ENCODE measurements around the gene TBC1D10A. TPM values are rescaled to one million over a fixed set of nuclear protein-coding genes. Genes with fewer than 3 reads are reported as not detected.

The TBC1D10A gene
- polyA plus RNA-seq, 1 of the 3 experiments (the other 2 are of a cell fraction): 15.3 TPM

DNA sequence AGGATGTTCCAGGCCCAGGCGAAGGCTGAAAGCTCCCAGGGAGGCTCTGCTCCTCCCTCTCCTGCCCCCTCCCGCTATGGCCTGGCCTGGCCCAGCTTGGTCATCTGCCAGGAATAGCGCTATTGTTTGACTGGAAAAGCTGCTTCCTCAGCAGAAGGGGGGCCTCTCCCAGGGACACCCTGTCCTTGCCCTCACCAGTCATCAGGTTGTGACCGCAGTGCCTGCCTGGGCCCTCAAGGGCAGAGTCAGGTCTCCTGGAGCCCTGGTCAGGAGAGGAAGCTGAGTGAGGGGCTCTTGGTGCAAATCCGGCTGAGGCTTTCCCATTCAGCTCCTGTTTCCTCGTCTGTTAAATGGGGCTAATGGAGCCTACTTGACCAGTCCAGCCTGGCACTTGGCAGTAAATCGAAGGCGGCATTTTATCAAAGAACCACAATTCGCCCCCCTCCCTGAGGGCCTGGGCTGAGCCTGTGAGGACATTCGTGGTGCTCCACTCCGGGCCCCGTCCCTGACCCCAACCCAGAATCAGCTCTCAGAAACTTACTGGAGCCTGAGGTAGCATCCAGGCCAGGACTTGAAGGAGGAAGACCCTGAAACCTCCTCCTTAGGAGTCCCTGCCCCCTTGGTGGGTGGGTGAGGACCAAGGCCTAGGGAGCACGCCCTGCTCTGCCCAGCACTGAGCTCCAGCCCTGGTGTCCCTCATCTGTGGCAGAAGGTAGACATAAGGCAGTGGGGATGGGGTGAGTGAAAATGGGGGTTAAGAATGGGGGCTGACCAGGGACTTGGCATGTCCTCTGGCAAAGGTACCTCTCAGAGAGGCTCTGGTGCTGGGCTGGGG, 35.5 kb downstream of the TBC1D10A start:
- Histone ChIP-seq H3K9ac (no peak overlapping the region), H2AFZ (ENCODE audit: low read depth) (no peak overlapping the region), H3K36me3 (replicated peaks in 1 of 2; ENCODE audit: control insufficient read depth in 1 of 2, insufficient read depth in 2 of 2, low read length in 1 of 2) (peaks cover 0 to 37% of the 10 kb centered on the region in 2 experiments), H3K9me3 (no peaks in the 10 kb centered on the region), H4K20me1 (ENCODE audit: insufficient read depth) (peaks cover 4% of the 10 kb centered on the region; the same call in 1 of the 2 replicates), H3K4me3 (ENCODE audit: low read depth in 2 of 2, low read length in 1 of 2) (no peak overlapping the region), H3K79me2 (ENCODE audit: insufficient read depth) (no peaks in the 10 kb centered on the region), H3K27ac (ENCODE audit: low read depth in 2 of 2, low read length in 1 of 2) (peak overlapping the region; percentile 39 to 69), H3K27me3 (ENCODE audit: insufficient read depth) (no peaks in the 10 kb centered on the region), H3F3A (replicated peaks; ENCODE audit: insufficient read depth) (peaks cover 17% of the 10 kb centered on the region), H3K4me2 (no peak overlapping the region), H3K9me2 (no peaks in the 10 kb centered on the region), H3K4me1 (ENCODE audit: control insufficient read depth in 1 of 2, insufficient read depth in 2 of 2, low read depth in 1 of 2, low read length in 1 of 2) (peaks cover 16 to 30% of the 10 kb centered on the region in 2 experiments; a peak in 2 of 4 replicates)
- ChIA-PET POLR2A (interaction anchor here (0.7 to 3.5 kb wide), 6 partner anchors 10 to 96 kb away, joined by 3 to 10 read pairs (median 4); partner anchors contain the start of genes CCDC157, RNF215, SF3A1 and TBC1D10A), CTCF (interaction anchor here (0.7 to 12.9 kb wide), 6 partner anchors 11 to 186 kb away, joined by 3 to 228 read pairs (median 17); partner anchors contain the start of genes RNF215 and SEC14L2)
- WGBS (ENCODE audit: low lambda C conversion rate): 75% methylated on average over 9 of the region's 13 CpGs
- TF ChIP-seq RXRA (IDR thresholded peaks at IDR 0.05; ENCODE audit: borderline replicate concordance, low read depth) (no peak), FOSL2 (IDR thresholded peaks at IDR 0.05; ENCODE audit: borderline replicate concordance, low read depth) (no peak), RCOR1 (IDR thresholded peaks at IDR 0.05; ENCODE audit: low read length) (no peak), RFX5 (IDR thresholded peaks at IDR 0.05; ENCODE audit: low read length) (no peak), NFIC (IDR thresholded peaks at IDR 0.05; ENCODE audit: borderline replicate concordance) (peak; percentile 52; the same call in 1 of the 2 replicates), ELF1 (IDR thresholded peaks at IDR 0.05) (no peak), TAF1 (IDR thresholded peaks at IDR 0.05; ENCODE audit: borderline replicate concordance, low read depth, low read length) (no peak)
- DNase-seq: peak; percentile 67

DNA sequence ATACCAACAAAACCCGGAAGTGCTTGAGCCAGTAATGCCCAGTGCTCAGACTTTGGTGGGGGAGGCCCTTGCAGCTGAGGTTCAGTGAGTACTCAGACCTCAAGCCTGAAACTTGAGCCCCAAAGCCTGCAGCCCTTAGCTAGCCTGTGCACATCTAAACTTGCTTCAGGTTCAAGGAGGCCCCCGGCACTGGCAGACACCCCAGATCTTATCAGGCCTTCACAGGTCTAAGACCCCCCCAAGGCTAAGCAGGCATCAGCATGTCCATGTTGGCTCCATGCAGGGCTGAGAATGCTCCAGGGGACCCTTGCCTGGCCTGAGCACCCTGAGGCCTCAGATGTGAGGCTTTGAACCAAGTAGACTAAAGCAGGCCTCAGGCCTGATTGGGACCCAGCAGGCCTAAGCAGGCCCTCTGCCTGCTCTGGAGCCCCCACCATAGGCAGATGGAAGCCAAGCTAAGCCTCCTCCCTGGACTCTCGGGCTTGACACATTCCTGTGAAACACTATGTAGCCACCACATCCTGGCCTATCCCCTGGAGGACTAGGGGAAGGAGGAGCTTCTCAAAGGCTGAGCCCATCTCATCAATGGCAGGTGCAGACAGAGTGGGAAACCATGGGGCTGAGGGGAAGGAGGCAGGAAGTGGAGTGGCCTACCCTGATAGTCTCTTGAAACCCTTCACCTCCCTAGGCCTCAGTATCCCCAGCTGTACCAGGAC, 36.2 kb downstream of the TBC1D10A start:
- CTCF ChIA-PET: interaction anchor here (0.6 to 12.9 kb wide), 9 partner anchors 10 to 185 kb away, joined by 3 to 228 read pairs (median 4); partner anchors contain the start of genes RNF215, SEC14L2 and TBC1D10A
- 36% methylated on average over 2 of the region's 3 CpGs for WGBS (ENCODE audit: low lambda C conversion rate)
- H3K27ac ChIP-seq (ENCODE audit: low read depth in 2 of 2, low read length in 1 of 2): peak overlapping the region; percentile 39 to 69
- TF ChIP-seq GABPA (IDR thresholded peaks at IDR 0.05; ENCODE audit: low read depth): no peak
- no peak for TF ChIP-seq TCF12 (IDR thresholded peaks at IDR 0.05)
- TF ChIP-seq NRF1 (IDR thresholded peaks at IDR 0.05; ENCODE audit: low read depth, low read length): no peak
- TF ChIP-seq TEAD4 (IDR thresholded peaks at IDR 0.05; ENCODE audit: borderline replicate concordance, insufficient read depth): no peak
- TF ChIP-seq, protein P1, sequence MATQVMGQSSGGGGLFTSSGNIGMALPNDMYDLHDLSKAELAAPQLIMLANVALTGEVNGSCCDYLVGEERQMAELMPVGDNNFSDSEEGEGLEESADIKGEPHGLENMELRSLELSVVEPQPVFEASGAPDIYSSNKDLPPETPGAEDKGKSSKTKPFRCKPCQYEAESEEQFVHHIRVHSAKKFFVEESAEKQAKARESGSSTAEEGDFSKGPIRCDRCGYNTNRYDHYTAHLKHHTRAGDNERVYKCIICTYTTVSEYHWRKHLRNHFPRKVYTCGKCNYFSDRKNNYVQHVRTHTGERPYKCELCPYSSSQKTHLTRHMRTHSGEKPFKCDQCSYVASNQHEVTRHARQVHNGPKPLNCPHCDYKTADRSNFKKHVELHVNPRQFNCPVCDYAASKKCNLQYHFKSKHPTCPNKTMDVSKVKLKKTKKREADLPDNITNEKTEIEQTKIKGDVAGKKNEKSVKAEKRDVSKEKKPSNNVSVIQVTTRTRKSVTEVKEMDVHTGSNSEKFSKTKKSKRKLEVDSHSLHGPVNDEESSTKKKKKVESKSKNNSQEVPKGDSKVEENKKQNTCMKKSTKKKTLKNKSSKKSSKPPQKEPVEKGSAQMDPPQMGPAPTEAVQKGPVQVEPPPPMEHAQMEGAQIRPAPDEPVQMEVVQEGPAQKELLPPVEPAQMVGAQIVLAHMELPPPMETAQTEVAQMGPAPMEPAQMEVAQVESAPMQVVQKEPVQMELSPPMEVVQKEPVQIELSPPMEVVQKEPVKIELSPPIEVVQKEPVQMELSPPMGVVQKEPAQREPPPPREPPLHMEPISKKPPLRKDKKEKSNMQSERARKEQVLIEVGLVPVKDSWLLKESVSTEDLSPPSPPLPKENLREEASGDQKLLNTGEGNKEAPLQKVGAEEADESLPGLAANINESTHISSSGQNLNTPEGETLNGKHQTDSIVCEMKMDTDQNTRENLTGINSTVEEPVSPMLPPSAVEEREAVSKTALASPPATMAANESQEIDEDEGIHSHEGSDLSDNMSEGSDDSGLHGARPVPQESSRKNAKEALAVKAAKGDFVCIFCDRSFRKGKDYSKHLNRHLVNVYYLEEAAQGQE (IDR thresholded peaks at IDR 0.05; ENCODE audit: low read depth, low read length): no peak
- TF ChIP-seq, protein P2, sequence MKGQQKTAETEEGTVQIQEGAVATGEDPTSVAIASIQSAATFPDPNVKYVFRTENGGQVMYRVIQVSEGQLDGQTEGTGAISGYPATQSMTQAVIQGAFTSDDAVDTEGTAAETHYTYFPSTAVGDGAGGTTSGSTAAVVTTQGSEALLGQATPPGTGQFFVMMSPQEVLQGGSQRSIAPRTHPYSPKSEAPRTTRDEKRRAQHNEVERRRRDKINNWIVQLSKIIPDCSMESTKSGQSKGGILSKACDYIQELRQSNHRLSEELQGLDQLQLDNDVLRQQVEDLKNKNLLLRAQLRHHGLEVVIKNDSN (IDR thresholded peaks at IDR 0.05; ENCODE audit: borderline replicate concordance, low read depth): no peak
- TF ChIP-seq, protein P3, sequence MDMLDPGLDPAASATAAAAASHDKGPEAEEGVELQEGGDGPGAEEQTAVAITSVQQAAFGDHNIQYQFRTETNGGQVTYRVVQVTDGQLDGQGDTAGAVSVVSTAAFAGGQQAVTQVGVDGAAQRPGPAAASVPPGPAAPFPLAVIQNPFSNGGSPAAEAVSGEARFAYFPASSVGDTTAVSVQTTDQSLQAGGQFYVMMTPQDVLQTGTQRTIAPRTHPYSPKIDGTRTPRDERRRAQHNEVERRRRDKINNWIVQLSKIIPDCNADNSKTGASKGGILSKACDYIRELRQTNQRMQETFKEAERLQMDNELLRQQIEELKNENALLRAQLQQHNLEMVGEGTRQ (IDR thresholded peaks at IDR 0.05; ENCODE audit: borderline replicate concordance, low read depth, low read length): no peak
- no peak for TF ChIP-seq SMC3 (IDR thresholded peaks at IDR 0.05; ENCODE audit: low read depth, low read length)
- TF ChIP-seq, protein P4, sequence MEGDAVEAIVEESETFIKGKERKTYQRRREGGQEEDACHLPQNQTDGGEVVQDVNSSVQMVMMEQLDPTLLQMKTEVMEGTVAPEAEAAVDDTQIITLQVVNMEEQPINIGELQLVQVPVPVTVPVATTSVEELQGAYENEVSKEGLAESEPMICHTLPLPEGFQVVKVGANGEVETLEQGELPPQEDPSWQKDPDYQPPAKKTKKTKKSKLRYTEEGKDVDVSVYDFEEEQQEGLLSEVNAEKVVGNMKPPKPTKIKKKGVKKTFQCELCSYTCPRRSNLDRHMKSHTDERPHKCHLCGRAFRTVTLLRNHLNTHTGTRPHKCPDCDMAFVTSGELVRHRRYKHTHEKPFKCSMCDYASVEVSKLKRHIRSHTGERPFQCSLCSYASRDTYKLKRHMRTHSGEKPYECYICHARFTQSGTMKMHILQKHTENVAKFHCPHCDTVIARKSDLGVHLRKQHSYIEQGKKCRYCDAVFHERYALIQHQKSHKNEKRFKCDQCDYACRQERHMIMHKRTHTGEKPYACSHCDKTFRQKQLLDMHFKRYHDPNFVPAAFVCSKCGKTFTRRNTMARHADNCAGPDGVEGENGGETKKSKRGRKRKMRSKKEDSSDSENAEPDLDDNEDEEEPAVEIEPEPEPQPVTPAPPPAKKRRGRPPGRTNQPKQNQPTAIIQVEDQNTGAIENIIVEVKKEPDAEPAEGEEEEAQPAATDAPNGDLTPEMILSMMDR (IDR thresholded peaks at IDR 0.05): no peak
- TF ChIP-seq RFX5 (IDR thresholded peaks at IDR 0.05; ENCODE audit: low read length): no peak
- no peak for TF ChIP-seq FOXM1 (IDR thresholded peaks at IDR 0.05; ENCODE audit: low read depth)
- no peak for TF ChIP-seq RCOR1 (IDR thresholded peaks at IDR 0.05; ENCODE audit: low read length)
- no peak for TF ChIP-seq FOSL2 (IDR thresholded peaks at IDR 0.05; ENCODE audit: borderline replicate concordance, low read depth)

More for the DNA sequence above, 36.2 kb downstream of the TBC1D10A start:
- POLR2A ChIA-PET: interaction anchor here (0.7 to 3.5 kb wide), 6 partner anchors 12 to 97 kb away, joined by 3 to 10 read pairs (median 5); partner anchors contain the start of genes CCDC157, RNF215, SF3A1 and TBC1D10A
- Histone ChIP-seq H4K20me1 (ENCODE audit: insufficient read depth) (peaks cover 4% of the 10 kb centered on the region; the same call in 1 of the 2 replicates), H3K79me2 (ENCODE audit: insufficient read depth) (no peaks in the 10 kb centered on the region), H2AFZ (ENCODE audit: low read depth) (no peak overlapping the region), H3K36me3 (replicated peaks in 1 of 2; ENCODE audit: control insufficient read depth in 1 of 2, insufficient read depth in 2 of 2, low read length in 1 of 2) (peaks cover 0 to 33% of the 10 kb centered on the region in 2 experiments), H3K4me3 (ENCODE audit: low read depth in 2 of 2, low read length in 1 of 2) (peak overlapping the region in 1 of 2 experiments; percentile 51; a peak in 1 of 4 replicates), H3K4me2 (peak overlapping the region; percentile 95), H3K9me3 (no peaks in the 10 kb centered on the region), H3K9me2 (no peaks in the 10 kb centered on the region), H3K4me1 (ENCODE audit: control insufficient read depth in 1 of 2, insufficient read depth in 2 of 2, low read depth in 1 of 2, low read length in 1 of 2) (peaks cover 16 to 30% of the 10 kb centered on the region in 2 experiments; a peak in 2 of 4 replicates), H3K9ac (no peak overlapping the region), H3K27me3 (ENCODE audit: insufficient read depth) (no peaks in the 10 kb centered on the region), H3F3A (replicated peaks; ENCODE audit: insufficient read depth) (peaks cover 17% of the 10 kb centered on the region)
- no peak for DNase-seq
